A549 (cell line): ENCODE data around the gene PODXL2.

Experiments used
- CHD4 ChIP-seq: fragments of 200-600 bp; sonication (generic); IDR thresholded peaks from 2 replicates; pipeline ENCODE4 v1.6.1; 2016; ENCODE audit warnings: antibody characterized with exemption, mild to moderate bottlenecking, borderline replicate concordance
- HOXA7 ChIP-seq: fragments of 250-450 bp; sonication (Bioruptor Pico); IDR thresholded peaks from 2 replicates; pipeline ENCODE4 v1.5.0; 2020; ENCODE audit warnings: mild to moderate bottlenecking, moderate library complexity
- MAZ ChIP-seq: fragments of 150-350 bp; IDR thresholded peaks from 2 replicates; pipeline ENCODE4 v1.6.1; 2014; ENCODE audit warnings: antibody characterized with exemption, low read depth, low read length, borderline replicate concordance
- MYC ChIP-seq: IDR thresholded peaks from 2 replicates; pipeline ENCODE4 v1.6.1; 2012; ENCODE audit warnings: mild to moderate bottlenecking, inconsistent platforms, low read length, improper control_type of control experiment, borderline replicate concordance
- POLR2A ChIP-seq: IDR thresholded peaks from 2 replicates; pipeline ENCODE4 v1.6.1; 2012; ENCODE audit warnings: mild to moderate bottlenecking, low read length
- TP53 ChIP-seq: fragments of 250-450 bp; sonication (Bioruptor Pico); IDR thresholded peaks from 2 replicates; pipeline ENCODE4 v1.5.0; 2021; ENCODE audit warnings: mild to moderate bottlenecking, moderate library complexity
- TF ChIP-seq, protein P1 (sequence below): fragments of >200 bp; sonication (Bioruptor Twin); formaldehyde crosslinking; IDR thresholded peaks from 3 replicates; pipeline ENCODE4 v1.5.1; 2016
- TF ChIP-seq, protein P2 (sequence below): fragments of >200 bp; sonication (Bioruptor Twin); formaldehyde crosslinking; IDR thresholded peaks from 3 replicates; pipeline ENCODE4 v1.6.1; 2016

DNA sequence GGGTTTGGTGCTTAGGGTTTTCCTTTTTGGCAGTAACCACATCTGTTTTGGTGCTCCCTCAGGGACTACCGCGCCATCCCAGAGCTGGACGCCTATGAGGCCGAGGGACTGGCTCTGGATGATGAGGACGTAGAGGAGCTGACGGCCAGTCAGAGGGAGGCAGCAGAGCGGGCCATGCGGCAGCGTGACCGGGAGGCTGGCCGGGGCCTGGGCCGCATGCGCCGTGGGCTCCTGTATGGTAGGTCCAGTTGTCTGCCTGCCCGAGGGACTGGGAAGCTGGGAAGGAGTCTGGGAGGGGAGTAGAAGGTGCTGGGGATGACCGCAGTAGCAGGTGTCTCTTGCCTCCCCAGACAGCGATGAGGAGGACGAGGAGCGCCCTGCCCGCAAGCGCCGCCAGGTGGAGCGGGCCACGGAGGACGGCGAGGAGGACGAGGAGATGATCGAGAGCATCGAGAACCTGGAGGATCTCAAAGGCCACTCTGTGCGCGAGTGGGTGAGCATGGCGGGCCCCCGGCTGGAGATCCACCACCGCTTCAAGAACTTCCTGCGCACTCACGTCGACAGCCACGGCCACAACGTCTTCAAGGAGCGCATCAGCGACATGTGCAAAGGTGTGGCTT, 24.3 kb upstream of the PODXL2 start:
- TF ChIP-seq POLR2A (no peak), MAZ (no peak), HOXA7 (CRISPR knock-in tag) (no peak), CHD4 (no peak), TP53 (no peak), MYC (no peak)
- TF ChIP-seq, protein P1, sequence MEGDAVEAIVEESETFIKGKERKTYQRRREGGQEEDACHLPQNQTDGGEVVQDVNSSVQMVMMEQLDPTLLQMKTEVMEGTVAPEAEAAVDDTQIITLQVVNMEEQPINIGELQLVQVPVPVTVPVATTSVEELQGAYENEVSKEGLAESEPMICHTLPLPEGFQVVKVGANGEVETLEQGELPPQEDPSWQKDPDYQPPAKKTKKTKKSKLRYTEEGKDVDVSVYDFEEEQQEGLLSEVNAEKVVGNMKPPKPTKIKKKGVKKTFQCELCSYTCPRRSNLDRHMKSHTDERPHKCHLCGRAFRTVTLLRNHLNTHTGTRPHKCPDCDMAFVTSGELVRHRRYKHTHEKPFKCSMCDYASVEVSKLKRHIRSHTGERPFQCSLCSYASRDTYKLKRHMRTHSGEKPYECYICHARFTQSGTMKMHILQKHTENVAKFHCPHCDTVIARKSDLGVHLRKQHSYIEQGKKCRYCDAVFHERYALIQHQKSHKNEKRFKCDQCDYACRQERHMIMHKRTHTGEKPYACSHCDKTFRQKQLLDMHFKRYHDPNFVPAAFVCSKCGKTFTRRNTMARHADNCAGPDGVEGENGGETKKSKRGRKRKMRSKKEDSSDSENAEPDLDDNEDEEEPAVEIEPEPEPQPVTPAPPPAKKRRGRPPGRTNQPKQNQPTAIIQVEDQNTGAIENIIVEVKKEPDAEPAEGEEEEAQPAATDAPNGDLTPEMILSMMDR = no peak
- TF ChIP-seq, protein P2, sequence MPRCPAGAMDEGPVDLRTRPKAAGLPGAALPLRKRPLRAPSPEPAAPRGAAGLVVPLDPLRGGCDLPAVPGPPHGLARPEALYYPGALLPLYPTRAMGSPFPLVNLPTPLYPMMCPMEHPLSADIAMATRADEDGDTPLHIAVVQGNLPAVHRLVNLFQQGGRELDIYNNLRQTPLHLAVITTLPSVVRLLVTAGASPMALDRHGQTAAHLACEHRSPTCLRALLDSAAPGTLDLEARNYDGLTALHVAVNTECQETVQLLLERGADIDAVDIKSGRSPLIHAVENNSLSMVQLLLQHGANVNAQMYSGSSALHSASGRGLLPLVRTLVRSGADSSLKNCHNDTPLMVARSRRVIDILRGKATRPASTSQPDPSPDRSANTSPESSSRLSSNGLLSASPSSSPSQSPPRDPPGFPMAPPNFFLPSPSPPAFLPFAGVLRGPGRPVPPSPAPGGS = no peak
